NB4 (cell line): Measurements from ENCODE around the gene TTL.

Experiments used
- DNase-seq: peaks from one replicate; pipeline ENCODE4 v3.0.0; 2010; ENCODE audit warnings: low read depth
- H3K4me3 ChIP-seq: one replicate; pipeline ENCODE4 v1.5.1; 2011; ENCODE audit warnings: mild to moderate bottlenecking, low read depth, low read length, moderate library complexity
- CTCF ChIP-seq: IDR thresholded peaks from one replicate; pipeline ENCODE4 v1.5.1; 2012; ENCODE audit warnings: low read depth, low read length
- MAX ChIP-seq: IDR thresholded peaks from 2 replicates; pipeline ENCODE4 v1.6.1; 2011; ENCODE audit warnings: low read depth, low read length
- MYC ChIP-seq: IDR thresholded peaks from 2 replicates; pipeline ENCODE4 v1.6.1; 2011; ENCODE audit warnings: low read depth, low read length
- POLR2A ChIP-seq: IDR thresholded peaks from 2 replicates; pipeline ENCODE4 v1.6.1; 2011; ENCODE audit warnings: mild to moderate bottlenecking; ENCODE audit not compliant: insufficient read length; ENCODE audit errors: extremely low read depth

The TTL gene

GRCh38 chr2:112472547-112473263, 9.3 kb upstream of the TTL start:
- TF ChIP-seq CTCF (no peak), MYC (no peak), MAX (no peak), POLR2A (no peak)
- DNase-seq, result no peak
- H3K4me3 ChIP-seq, result no peak overlapping the region

DNA sequence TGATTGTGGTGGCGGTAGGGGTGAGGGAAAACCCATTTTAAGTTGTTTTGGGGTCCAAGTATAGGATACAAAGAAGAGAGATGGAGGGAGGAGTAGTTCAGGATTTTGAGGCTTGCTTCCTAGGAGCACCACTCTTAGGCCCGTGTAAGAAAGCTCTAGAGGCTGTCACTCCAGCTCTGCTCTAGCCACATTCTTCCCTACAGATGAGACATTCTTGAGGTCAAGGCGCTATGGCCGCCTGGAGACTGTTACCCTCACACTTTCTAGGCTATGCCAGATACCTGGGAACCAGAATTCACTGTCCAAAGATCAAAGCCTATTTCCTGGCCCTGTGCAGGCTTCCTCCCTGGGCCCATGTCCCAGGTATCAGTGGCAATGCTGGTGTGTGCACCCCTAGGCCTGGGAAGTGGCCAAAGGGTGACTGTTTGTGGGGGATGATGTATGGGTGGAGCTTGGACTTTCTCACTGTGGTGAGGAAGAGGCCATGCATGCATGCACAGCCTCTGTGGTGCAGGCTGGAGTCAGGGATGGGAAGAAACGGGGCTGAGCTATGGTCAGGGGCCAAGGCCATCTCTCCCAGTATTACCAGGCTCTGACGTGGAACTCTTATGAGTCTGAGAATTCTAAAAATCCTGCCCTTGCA, 7.0 kb upstream of the TTL start:
- no peak overlapping the region for H3K4me3 ChIP-seq
- no peak for DNase-seq
- no peak for TF ChIP-seq POLR2A
- no peak for TF ChIP-seq CTCF
- no peak for TF ChIP-seq MAX
- TF ChIP-seq MYC, result no peak

- no peak for DNase-seq
- TF ChIP-seq MAX (no peak), CTCF (no peak), MYC (no peak), POLR2A (no peak)
- no peak overlapping the region for H3K4me3 ChIP-seq
Observed at GRCh38 chr2:112476434-112476833, 5.5 kb upstream of the TTL start.

GRCh38 chr2:112480530-112481049, 1.4 kb upstream of the TTL start:
- H3K4me3 ChIP-seq, result peak overlapping the region; percentile 77
- TF ChIP-seq POLR2A (no peak), CTCF (no peak), MAX (no peak), MYC (no peak)
- no peak for DNase-seq

GRCh38 chr2:112481050-112481527, 867 bp upstream of the TTL start:
- peak overlapping the region; percentile 77 for H3K4me3 ChIP-seq
- TF ChIP-seq MYC, result peak; percentile 95
- peak; percentile 37 for TF ChIP-seq POLR2A
- peak; percentile 88 for TF ChIP-seq CTCF
- TF ChIP-seq MAX, result no peak; the same call in none of the 2 replicates
- peak; percentile 93 for DNase-seq
